Measurements from ENCODE around the gene SLC33A1.

DNA sequence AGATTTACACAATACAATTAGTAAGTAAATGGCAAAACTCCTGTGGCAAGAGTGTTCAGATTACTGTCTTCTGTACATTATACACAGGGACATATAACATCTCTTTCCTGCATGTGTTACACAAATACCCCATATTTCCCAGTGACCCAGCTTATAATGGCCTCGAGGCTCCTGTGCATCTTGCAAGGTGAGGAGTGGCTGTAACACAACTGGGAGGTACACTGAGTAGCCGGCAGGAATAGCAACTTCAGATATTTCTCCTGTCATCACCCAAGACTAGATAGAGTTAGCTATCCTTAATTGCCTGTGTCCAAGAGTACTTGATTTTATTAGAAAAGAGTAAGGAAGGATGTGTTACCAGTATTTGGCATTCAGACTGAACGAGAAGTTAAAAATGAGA lies 21.8 kb upstream of the SLC33A1 start:
- TF ChIP-seq SP1 (IDR thresholded peaks at IDR 0.05; ENCODE audit: low read depth): no peak
- TF ChIP-seq, protein P1, sequence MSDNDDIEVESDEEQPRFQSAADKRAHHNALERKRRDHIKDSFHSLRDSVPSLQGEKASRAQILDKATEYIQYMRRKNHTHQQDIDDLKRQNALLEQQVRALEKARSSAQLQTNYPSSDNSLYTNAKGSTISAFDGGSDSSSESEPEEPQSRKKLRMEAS (IDR thresholded peaks at IDR 0.05): no peak
- no peak for TF ChIP-seq POLR2A (IDR thresholded peaks at IDR 0.05; ENCODE audit: borderline replicate concordance, extremely low read depth, insufficient read depth, insufficient read length)
- no peak for TF ChIP-seq EZH2 (IDR thresholded peaks at IDR 0.05)
- TF ChIP-seq, protein P2, sequence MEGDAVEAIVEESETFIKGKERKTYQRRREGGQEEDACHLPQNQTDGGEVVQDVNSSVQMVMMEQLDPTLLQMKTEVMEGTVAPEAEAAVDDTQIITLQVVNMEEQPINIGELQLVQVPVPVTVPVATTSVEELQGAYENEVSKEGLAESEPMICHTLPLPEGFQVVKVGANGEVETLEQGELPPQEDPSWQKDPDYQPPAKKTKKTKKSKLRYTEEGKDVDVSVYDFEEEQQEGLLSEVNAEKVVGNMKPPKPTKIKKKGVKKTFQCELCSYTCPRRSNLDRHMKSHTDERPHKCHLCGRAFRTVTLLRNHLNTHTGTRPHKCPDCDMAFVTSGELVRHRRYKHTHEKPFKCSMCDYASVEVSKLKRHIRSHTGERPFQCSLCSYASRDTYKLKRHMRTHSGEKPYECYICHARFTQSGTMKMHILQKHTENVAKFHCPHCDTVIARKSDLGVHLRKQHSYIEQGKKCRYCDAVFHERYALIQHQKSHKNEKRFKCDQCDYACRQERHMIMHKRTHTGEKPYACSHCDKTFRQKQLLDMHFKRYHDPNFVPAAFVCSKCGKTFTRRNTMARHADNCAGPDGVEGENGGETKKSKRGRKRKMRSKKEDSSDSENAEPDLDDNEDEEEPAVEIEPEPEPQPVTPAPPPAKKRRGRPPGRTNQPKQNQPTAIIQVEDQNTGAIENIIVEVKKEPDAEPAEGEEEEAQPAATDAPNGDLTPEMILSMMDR (IDR thresholded peaks at IDR 0.05 in 2 of 3, conservative IDR thresholded peaks at IDR 0.05 in 1 of 3; ENCODE audit: borderline replicate concordance in 1 of 3, insufficient read depth in 1 of 3, low read depth in 2 of 3, low read length in 2 of 3): no peak
- no peak for TF ChIP-seq POLR2AphosphoS5 (IDR thresholded peaks at IDR 0.05; ENCODE audit: low read depth, low read length)
- TF ChIP-seq CEBPB (IDR thresholded peaks at IDR 0.05; ENCODE audit: low read depth): no peak
- TF ChIP-seq EGR1 (IDR thresholded peaks at IDR 0.05; ENCODE audit: low read depth): no peak
- TF ChIP-seq SRF (IDR thresholded peaks at IDR 0.05; ENCODE audit: low read depth): no peak
- TF ChIP-seq, protein P3, sequence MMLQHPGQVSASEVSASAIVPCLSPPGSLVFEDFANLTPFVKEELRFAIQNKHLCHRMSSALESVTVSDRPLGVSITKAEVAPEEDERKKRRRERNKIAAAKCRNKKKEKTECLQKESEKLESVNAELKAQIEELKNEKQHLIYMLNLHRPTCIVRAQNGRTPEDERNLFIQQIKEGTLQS (IDR thresholded peaks at IDR 0.05): no peak
- TF ChIP-seq TCF7L2 (IDR thresholded peaks at IDR 0.05; ENCODE audit: borderline replicate concordance, extremely low read depth, insufficient read depth, insufficient read length): no peak

Measured in HCT116 (cell line).